HepG2 (cell line): Measurements from ENCODE around the gene FRAS1. TPM values are rescaled to one million over a fixed set of nuclear protein-coding genes. Genes with fewer than 3 reads are reported as not detected.

ENCODE experiments used
- ATAC-seq: fragments of 200-7000 bp; cut with Tn5 transposase; 3 replicates; pipeline ENCODE4 v1.9.1; 2020; ENCODE audit warnings: mild to moderate bottlenecking, moderate library complexity
- BruUV-seq: library from RNA; stranded (reverse); fragments of 400-500 nt; replicated peaks from 2 replicates; lab custom pipeline; 2021; lab: Mats Ljungman, UMichigan
- CTCF ChIA-PET: fragments of 300-600 bp; formaldehyde crosslinking; extraction: SDS; loops from one replicate; lab custom pipeline; 2021; ENCODE audit warnings: low total read pairs, inconsistent platforms, low intra/inter-chr PET ratio; lab: Yijun Ruan, JAX
- POLR2A ChIA-PET: fragments of 350-600 bp; sonication (Branson Sonifier 250); formaldehyde crosslinking; loops from one replicate; lab custom pipeline; 2020; ENCODE audit warnings: antibody characterized with exemption, inconsistent platforms; lab: Yijun Ruan, JAX
- DNase-seq: peaks from one replicate; pipeline ENCODE4 v3.0.0-alpha.2; 2015; ENCODE audit warnings: low spot score
- FAIRE-seq: peaks from 3 replicates; lab custom pipeline; 2011; peaks lifted over from hg19 to GRCh38; lab: Jason Lieb, UNC
- H2AFZ ChIP-seq: one replicate; pipeline ENCODE4 v1.6.1; 2011; ENCODE audit warnings: low read length, inconsistent platforms
- H3K27ac ChIP-seq: fragments of 300-600 bp; 3 replicates; pipeline ENCODE4 v1.8.0; 2011; ENCODE audit warnings: mixed run types, mild to moderate bottlenecking, mixed read lengths, low read length, inconsistent platforms; ENCODE audit not compliant: insufficient read depth; ENCODE audit errors: extremely low read length
- H3K27me3 ChIP-seq, 2 experiments: fragments of 200-600 bp in 1 of 2; 2 replicates in 1 of 2; 3 replicates in 1 of 2; pipeline versions ENCODE4 v1.6.0 to v1.8.0; 2011; ENCODE audit warnings: low read length in 2 of 2, mild to moderate bottlenecking in 2 of 2, moderate library complexity in 2 of 2, inconsistent platforms in 1 of 2; ENCODE audit not compliant: insufficient read depth in 2 of 2, control insufficient read depth in 1 of 2
- H3K36me3 ChIP-seq, 2 experiments: fragments of 200-600 bp in 1 of 2; replicated peaks in 1 of 2; 2 replicates in 1 of 2; 3 replicates in 1 of 2; pipeline versions ENCODE4 v1.5.1 to v1.8.0; 2011; ENCODE audit warnings: low read length in 2 of 2, inconsistent platforms in 1 of 2; ENCODE audit not compliant: insufficient read depth in 2 of 2, control insufficient read depth in 1 of 2
- H3K4me1 ChIP-seq: 2 replicates; pipeline ENCODE4 v1.5.1; 2012; ENCODE audit warnings: low read length, inconsistent platforms; ENCODE audit not compliant: insufficient read depth
- H3K4me2 ChIP-seq: 2 replicates; pipeline ENCODE4 v1.6.0; 2011; ENCODE audit warnings: low read depth, low read length, inconsistent platforms
- H3K4me3 ChIP-seq, 3 experiments: fragments of 200-600 bp in 1 of 3; sonication (generic), shearing (Covaris generic) in 1 of 3; replicated peaks in 1 of 3; 2 replicates each; pipeline ENCODE4 v1.5.1; 2011 to 2016; ENCODE audit warnings: low read length in 3 of 3, inconsistent platforms in 2 of 3, low read depth in 2 of 3, mild to moderate bottlenecking in 2 of 3, control low read depth in 1 of 3, mixed read lengths in 1 of 3; ENCODE audit not compliant: insufficient read depth in 1 of 3
- H3K79me2 ChIP-seq: one replicate; pipeline ENCODE4 v1.6.1; 2011; ENCODE audit warnings: low read length, inconsistent platforms; ENCODE audit not compliant: insufficient read depth
- H3K9ac ChIP-seq: 2 replicates; pipeline ENCODE4 v1.6.0; 2011; ENCODE audit warnings: mild to moderate bottlenecking, low read depth, low read length, inconsistent platforms; ENCODE audit not compliant: insufficient read depth
- H3K9me3 ChIP-seq: 2 replicates; pipeline ENCODE4 v1.5.1; 2012; ENCODE audit warnings: mild to moderate bottlenecking, low read length
- H4K20me1 ChIP-seq: 2 replicates; pipeline ENCODE4 v1.6.0; 2011; ENCODE audit warnings: inconsistent platforms, mild to moderate bottlenecking, low read length, moderate library complexity; ENCODE audit not compliant: insufficient read depth
- ISL2 ChIP-seq: sonication (generic); formaldehyde crosslinking; IDR thresholded peaks from 2 replicates; pipeline ENCODE4 v1.5.0; 2020; ENCODE audit warnings: missing genetic modification reagents
- MLLT10 ChIP-seq: sonication (generic); formaldehyde crosslinking; IDR thresholded peaks from 2 replicates; pipeline ENCODE4 v1.4.0; 2020; ENCODE audit warnings: missing genetic modification reagents
- MTA3 ChIP-seq: sonication (generic); formaldehyde crosslinking; IDR thresholded peaks from 2 replicates; pipeline ENCODE4 v1.4.0; 2020; ENCODE audit warnings: missing genetic modification reagents
- MTF2 ChIP-seq: sonication (generic); formaldehyde crosslinking; IDR thresholded peaks from 2 replicates; pipeline ENCODE4 v1.5.0; 2020; ENCODE audit warnings: missing genetic modification reagents, borderline replicate concordance
- NFE2 ChIP-seq: sonication (generic); formaldehyde crosslinking; IDR thresholded peaks from 2 replicates; pipeline ENCODE4 v1.4.0; 2020; ENCODE audit warnings: missing genetic modification reagents
- RARA ChIP-seq: IDR thresholded peaks from 2 replicates; pipeline ENCODE4 v1.6.1; 2016; ENCODE audit warnings: missing genetic modification reagents, missing compliant biosample characterization
- RBM39 ChIP-seq: fragments of 200-400 bp; formaldehyde crosslinking; IDR thresholded peaks from one replicate; pipeline ENCODE4 v1.6.1; 2018; ENCODE audit warnings: antibody characterized with exemption, mild to moderate bottlenecking, low read depth, low read length; ENCODE audit not compliant: poor library complexity, severe bottlenecking
- TARDBP ChIP-seq: sonication (generic); formaldehyde crosslinking; IDR thresholded peaks from 2 replicates; pipeline ENCODE4 v1.8.0; 2022; ENCODE audit warnings: mild to moderate bottlenecking, missing genetic modification reagents
- TEF ChIP-seq: sonication (generic); formaldehyde crosslinking; IDR thresholded peaks from 2 replicates; pipeline ENCODE4 v1.5.0; 2020; ENCODE audit warnings: missing genetic modification reagents
- TSC22D2 ChIP-seq: sonication (generic); formaldehyde crosslinking; IDR thresholded peaks from 2 replicates; pipeline ENCODE4 v1.5.1; 2020; ENCODE audit warnings: missing genetic modification reagents, mild to moderate bottlenecking, borderline replicate concordance
- YEATS4 ChIP-seq: sonication (generic); formaldehyde crosslinking; IDR thresholded peaks from 2 replicates; pipeline ENCODE4 v1.4.0; 2020; ENCODE audit warnings: missing genetic modification reagents, borderline replicate concordance
- ZNF34 ChIP-seq: sonication (generic); formaldehyde crosslinking; IDR thresholded peaks from 2 replicates; pipeline ENCODE4 v1.4.0; 2020; ENCODE audit warnings: mild to moderate bottlenecking, missing genetic modification reagents, borderline replicate concordance
- ZNF567 ChIP-seq: sonication (generic); formaldehyde crosslinking; IDR thresholded peaks from 2 replicates; pipeline ENCODE4 v1.8.1; 2023; ENCODE audit warnings: mild to moderate bottlenecking, missing genetic modification reagents, borderline replicate concordance
- ZNF572 ChIP-seq: sonication (generic); formaldehyde crosslinking; IDR thresholded peaks from 2 replicates; pipeline ENCODE4 v1.5.1; 2020; ENCODE audit warnings: mild to moderate bottlenecking, missing genetic modification reagents
- ZNF615 ChIP-seq: sonication (generic); formaldehyde crosslinking; IDR thresholded peaks from 2 replicates; pipeline ENCODE4 v1.5.0; 2020; ENCODE audit warnings: mild to moderate bottlenecking, missing genetic modification reagents, borderline replicate concordance
- ZNF749 ChIP-seq: sonication (generic); formaldehyde crosslinking; IDR thresholded peaks from 2 replicates; pipeline ENCODE4 v1.8.0; 2022; ENCODE audit warnings: mild to moderate bottlenecking, missing genetic modification reagents, moderate library complexity, borderline replicate concordance
- WGBS: methylation state at CpG from one replicate; pipeline ENCODE4 v1.1.6; 2017; ENCODE audit warnings: low lambda C conversion rate; 5-methylcytosine and 5-hydroxymethylcytosine counted together
- in situ Hi-C: cut with HindIII; loops from 2 replicates; pipeline ENCODE4 v1.10.0; 2017; ENCODE audit warnings: low pct_unique_long_range_greater_than_20kb; ENCODE audit not compliant: extremely low pct_ligation_motif_present
- intact Hi-C: fragments of 100-400 bp; cut with micrococcal nuclease; formaldehyde crosslinking; loops from one replicate; pipeline ENCODE4 v1.10.0; 2022; ENCODE audit not compliant: unreplicated experiment
- polyA plus RNA-seq, 8 experiments: library from polyadenylated mRNA; depleted of rRNA in 3 of 8; stranded (reverse) in 7 of 8; unstranded in 1 of 8; fragments of >200 nt; fragmentation: Illumina TruSeq in 4 of 8; extraction: Trizol in 4 of 8; gene quantifications; 2 replicates each; pipeline versions ENCODE4 v1.2.1 to v1.2.3, GENCODE V29; 2011 to 2016; ENCODE audit warnings: low read depth in 4 of 8, missing spikeins in 1 of 8, mixed read lengths in 1 of 8; ENCODE audit not compliant: insufficient read depth in 1 of 8
- total RNA-seq, 5 experiments: library from RNA; depleted of rRNA; stranded (reverse); fragments of >200 nt; fragmentation: Illumina TruSeq; extraction: Trizol; gene quantifications; 2 replicates each; pipeline ENCODE4 v1.2.3, GENCODE V29; 2016; ENCODE audit warnings: low read depth in 1 of 5

The FRAS1 gene
- total and polyA plus RNA-seq, 2 of the 13 experiments (the other 11 are each of a cell fraction or from before 2014, with no cell fraction given): 22.5 to 31.6 TPM

DNA sequence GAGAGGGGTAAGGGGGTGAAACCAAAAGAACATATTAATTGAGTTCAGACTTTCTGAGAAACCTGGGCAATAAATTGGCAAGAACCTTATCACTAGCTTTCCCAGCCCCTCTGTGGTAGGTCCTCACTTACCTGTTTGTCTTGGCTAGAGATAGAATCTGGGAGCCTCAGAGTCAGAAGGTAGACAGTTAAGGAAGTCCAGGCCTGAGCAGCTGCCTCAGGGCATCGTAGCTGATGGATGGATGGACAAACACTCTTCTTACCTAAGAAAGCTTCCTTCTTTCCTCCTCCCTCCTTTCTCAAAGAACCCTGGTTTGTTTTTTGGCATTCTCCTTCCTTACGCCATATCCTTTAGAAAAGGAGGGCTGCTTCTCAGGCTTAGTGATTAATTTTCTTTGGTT is 24.4 kb downstream of the FRAS1 start:
- Histone ChIP-seq H4K20me1 (no peaks in the 10 kb centered on the region; the same call in 1 of the 2 replicates), H3K9ac (no peak overlapping the region), H3K4me2 (no peak overlapping the region), H2AFZ (no peak overlapping the region), H3K27ac (no peak overlapping the region), H3K4me1 (no peaks in the 10 kb centered on the region), H3K9me3 (no peaks in the 10 kb centered on the region), H3K79me2 (peaks cover 5% of the 10 kb centered on the region), H3K4me3 (no peak overlapping the region), H3K36me3 (peaks cover 0 to 11% of the 10 kb centered on the region in 2 experiments; a peak in 3 of 5 replicates), H3K27me3 (no peaks in the 10 kb centered on the region)
- FAIRE-seq (no peak), DNase-seq (no peak), ATAC-seq (no peak)
- ChIA-PET CTCF (no interaction called here), POLR2A (no interaction called here)
- no TSS peak for BruUV-seq
- intact Hi-C loops: no loop called here
- in situ Hi-C loops: no loop called here
- 100% methylated on average over 2 of the region's 2 CpGs for WGBS
- no peak for TF ChIP-seq TSC22D2 (CRISPR knock-in tag)
- TF ChIP-seq ZNF749 (CRISPR knock-in tag): no peak
- no peak for TF ChIP-seq TARDBP (CRISPR knock-in tag)
- no peak for TF ChIP-seq MTF2 (CRISPR knock-in tag)
- TF ChIP-seq MLLT10 (CRISPR knock-in tag): no peak
- no peak for TF ChIP-seq ZNF615 (CRISPR knock-in tag)
- no peak for TF ChIP-seq TEF (CRISPR knock-in tag)

- Histone ChIP-seq H4K20me1 (no peaks in the 10 kb centered on the region; the same call in 1 of the 2 replicates), H3K79me2 (peaks cover 5% of the 10 kb centered on the region), H3K9ac (no peak overlapping the region), H3K4me2 (no peak overlapping the region), H3K4me3 (no peak overlapping the region), H3K36me3 (peaks cover 0 to 9% of the 10 kb centered on the region in 2 experiments; a peak in 3 of 5 replicates), H2AFZ (no peak overlapping the region), H3K27ac (no peak overlapping the region)
- in situ Hi-C loops (no loop called here), intact Hi-C loops (no loop called here)
- ATAC-seq (no peak), FAIRE-seq (no peak)
- ChIA-PET CTCF (no interaction called here), POLR2A (no interaction called here)
- BruUV-seq: no TSS peak
- TF ChIP-seq ZNF34 (CRISPR knock-in tag): no peak
- no peak for TF ChIP-seq RARA
- no peak for TF ChIP-seq YEATS4 (CRISPR knock-in tag)
- TF ChIP-seq ISL2 (CRISPR knock-in tag): no peak
- no peak for TF ChIP-seq NFE2 (CRISPR knock-in tag)
- TF ChIP-seq ZNF567: no peak
- TF ChIP-seq MTA3 (CRISPR knock-in tag): no peak
- no peak for TF ChIP-seq ZNF572
- TF ChIP-seq RBM39: no peak
- TF ChIP-seq, all 625 proteins: peak for 0
- Histone ChIP-seq H3K9me3 (no peaks in the 10 kb centered on the region), H3K4me1 (no peaks in the 10 kb centered on the region), H3K27me3 (no peaks in the 10 kb centered on the region)
- no peak for DNase-seq
Observed at GRCh38 chr4:78083035-78083434, 25.9 kb downstream of the FRAS1 start.
